ENCODE measurements around the gene KIF13A.

Gene KIF13A

GRCh38 chr6:17907406-17908229 lies 79.8 kb downstream of the KIF13A start:
- H2AFZ ChIP-seq (ENCODE audit: low read depth, low read length), result no peak overlapping the region
- no peaks in the 10 kb centered on the region for H3K4me1 ChIP-seq (ENCODE audit: insufficient read depth, low read length)
- no peak overlapping the region for H3K4me3 ChIP-seq (ENCODE audit: low read length)

GRCh38 chr6:17905611-17906592 lies 81.5 kb downstream of the KIF13A start:
- no peaks in the 10 kb centered on the region for H3K27me3 ChIP-seq (ENCODE audit: insufficient read depth, low read length)
- H3K4me3 ChIP-seq (ENCODE audit: low read length), result no peak overlapping the region
- H3K9me3 ChIP-seq (ENCODE audit: low read length), result peaks cover 2% of the 10 kb centered on the region
- no peaks in the 10 kb centered on the region for H3K36me3 ChIP-seq (ENCODE audit: insufficient read depth, low read length)
- H2AFZ ChIP-seq (ENCODE audit: low read depth, low read length), result no peak overlapping the region
- no peaks in the 10 kb centered on the region for H3K4me1 ChIP-seq (ENCODE audit: insufficient read depth, low read length)

More at GRCh38 chr6:17907406-17908229, 79.8 kb downstream of the KIF13A start:
- Histone ChIP-seq H3K9me3 (ENCODE audit: low read length) (no peaks in the 10 kb centered on the region), H3K27me3 (ENCODE audit: insufficient read depth, low read length) (no peaks in the 10 kb centered on the region), H3K36me3 (ENCODE audit: insufficient read depth, low read length) (no peaks in the 10 kb centered on the region)

DNA sequence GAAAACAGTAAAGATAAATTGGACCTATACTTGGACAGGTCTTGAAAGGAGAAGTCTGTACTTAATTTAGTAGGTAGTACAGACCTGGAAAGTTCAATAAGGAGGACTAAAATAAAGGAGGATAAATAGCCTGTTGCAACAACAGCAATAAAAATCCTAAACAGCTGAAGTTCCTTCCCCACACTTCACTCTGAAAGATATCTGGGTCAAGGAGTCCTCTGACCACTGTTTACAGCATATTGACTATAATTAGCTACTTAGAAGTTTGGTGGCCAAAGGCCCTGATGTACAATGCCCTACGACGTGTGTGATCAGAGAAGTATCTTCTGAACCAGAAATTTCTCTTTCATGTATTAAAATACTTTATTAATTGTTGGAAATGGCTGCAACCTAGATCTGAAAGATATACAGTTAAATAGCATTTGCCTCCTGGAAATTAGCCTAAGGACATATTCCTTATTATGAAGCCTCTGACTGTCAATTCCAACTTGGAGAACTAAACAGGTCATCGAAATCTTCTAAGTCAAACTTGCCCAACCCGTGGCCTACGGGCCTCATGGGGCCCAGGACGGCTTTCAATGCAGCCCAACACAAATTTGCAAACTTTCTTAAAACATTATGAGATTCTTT lies 82.8 kb downstream of the KIF13A start:
- Histone ChIP-seq H3K36me3 (ENCODE audit: insufficient read depth, low read length) (no peaks in the 10 kb centered on the region), H3K9me3 (ENCODE audit: low read length) (peaks cover 2% of the 10 kb centered on the region)

GRCh38 chr6:17902974-17903373 lies 84.5 kb downstream of the KIF13A start:
- Histone ChIP-seq H3K9me3 (ENCODE audit: low read length) (peaks cover 6% of the 10 kb centered on the region), H3K36me3 (ENCODE audit: insufficient read depth, low read length) (no peaks in the 10 kb centered on the region), H3K27me3 (ENCODE audit: insufficient read depth, low read length) (no peaks in the 10 kb centered on the region), H2AFZ (ENCODE audit: low read depth, low read length) (no peak overlapping the region), H3K4me3 (ENCODE audit: low read length) (no peak overlapping the region), H3K4me1 (ENCODE audit: insufficient read depth, low read length) (no peaks in the 10 kb centered on the region)

More for the DNA sequence above, 82.8 kb downstream of the KIF13A start:
- Histone ChIP-seq H2AFZ (ENCODE audit: low read depth, low read length) (no peak overlapping the region), H3K4me3 (ENCODE audit: low read length) (no peak overlapping the region), H3K27me3 (ENCODE audit: insufficient read depth, low read length) (no peaks in the 10 kb centered on the region), H3K4me1 (ENCODE audit: insufficient read depth, low read length) (no peaks in the 10 kb centered on the region)

- H3K27me3 ChIP-seq (ENCODE audit: insufficient read depth, low read length), result no peaks in the 10 kb centered on the region
- peaks cover 8% of the 10 kb centered on the region for H3K9me3 ChIP-seq (ENCODE audit: low read length)
- H3K36me3 ChIP-seq (ENCODE audit: insufficient read depth, low read length), result no peaks in the 10 kb centered on the region
- H3K4me1 ChIP-seq (ENCODE audit: insufficient read depth, low read length), result no peaks in the 10 kb centered on the region
- no peak overlapping the region for H2AFZ ChIP-seq (ENCODE audit: low read depth, low read length)
- H3K4me3 ChIP-seq (ENCODE audit: low read length), result no peak overlapping the region
Measured at GRCh38 chr6:17901493-17901892, 85.9 kb downstream of the KIF13A start.

DNA sequence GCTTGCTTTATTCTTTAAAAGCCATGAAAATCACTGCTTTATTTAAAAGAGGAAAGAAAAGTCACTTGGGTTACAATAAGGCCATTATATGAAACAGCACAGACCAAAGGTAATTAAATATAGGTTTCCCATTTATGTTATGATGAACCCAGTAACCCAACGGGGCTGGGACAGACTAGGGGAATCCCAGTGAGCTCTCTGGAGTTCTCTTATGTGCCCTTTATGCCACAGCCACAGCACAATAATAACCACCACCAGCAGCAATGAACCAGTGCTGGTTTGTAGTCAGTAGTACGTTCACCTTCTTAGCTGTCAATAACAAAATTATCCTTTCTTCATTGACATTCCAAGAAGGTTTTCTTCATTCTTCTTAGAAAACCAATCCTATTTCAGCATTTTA lies 87.4 kb downstream of the KIF13A start:
- Histone ChIP-seq H2AFZ (ENCODE audit: low read depth, low read length) (no peak overlapping the region), H3K36me3 (ENCODE audit: insufficient read depth, low read length) (no peaks in the 10 kb centered on the region), H3K4me3 (ENCODE audit: low read length) (no peak overlapping the region), H3K9me3 (ENCODE audit: low read length) (peaks cover 19% of the 10 kb centered on the region), H3K4me1 (ENCODE audit: insufficient read depth, low read length) (no peaks in the 10 kb centered on the region), H3K27me3 (ENCODE audit: insufficient read depth, low read length) (no peaks in the 10 kb centered on the region)

GRCh38 chr6:17899491-17899890 lies 87.9 kb downstream of the KIF13A start:
- Histone ChIP-seq H3K36me3 (ENCODE audit: insufficient read depth, low read length) (peaks cover 4% of the 10 kb centered on the region), H2AFZ (ENCODE audit: low read depth, low read length) (no peak overlapping the region), H3K27me3 (ENCODE audit: insufficient read depth, low read length) (no peaks in the 10 kb centered on the region), H3K4me1 (ENCODE audit: insufficient read depth, low read length) (no peaks in the 10 kb centered on the region), H3K4me3 (ENCODE audit: low read length) (no peak overlapping the region), H3K9me3 (ENCODE audit: low read length) (peaks cover 23% of the 10 kb centered on the region)

DNA sequence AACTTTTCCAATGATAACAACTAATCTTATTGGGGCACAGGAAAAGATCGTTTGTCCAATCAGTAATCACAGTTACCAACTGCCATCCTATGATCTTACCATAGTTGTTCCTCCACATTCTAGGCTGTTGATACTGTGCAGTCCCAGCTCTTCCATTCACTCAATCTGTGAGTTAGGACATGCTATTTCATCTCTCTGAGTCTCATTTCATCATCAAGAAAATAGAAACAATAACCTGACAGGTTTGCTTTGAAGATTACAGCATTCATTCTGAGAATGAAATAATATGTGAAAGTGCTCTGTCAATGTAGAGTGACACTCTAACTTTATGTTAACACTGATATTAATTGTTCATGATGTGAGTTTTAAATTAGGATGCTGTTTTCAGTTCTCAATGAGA lies 89.8 kb downstream of the KIF13A start:
- H2AFZ ChIP-seq (ENCODE audit: low read depth, low read length), result no peak overlapping the region
- peaks cover 13% of the 10 kb centered on the region for H3K36me3 ChIP-seq (ENCODE audit: insufficient read depth, low read length)
- H3K9me3 ChIP-seq (ENCODE audit: low read length), result peaks cover 36% of the 10 kb centered on the region

DNA sequence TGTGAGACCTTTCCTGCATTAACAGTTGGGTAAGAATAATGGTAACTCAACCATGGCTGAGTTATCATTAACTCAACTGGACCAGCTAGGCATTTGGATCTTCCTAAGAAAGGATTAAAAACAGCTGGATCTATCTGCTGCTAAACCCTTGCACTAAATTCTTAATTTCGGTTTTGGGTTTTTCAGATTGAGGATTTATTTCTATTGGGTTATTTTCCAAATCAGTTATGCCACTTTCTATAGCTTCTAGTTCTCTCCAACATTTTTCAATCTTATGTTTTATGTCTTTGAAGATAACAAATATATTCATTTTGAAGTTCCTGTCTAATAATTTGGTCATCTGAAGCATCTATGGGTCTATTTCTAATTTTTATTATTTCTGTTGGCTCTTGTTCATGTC lies 92.5 kb downstream of the KIF13A start:
- Histone ChIP-seq H3K9me3 (ENCODE audit: low read length) (peaks cover 39% of the 10 kb centered on the region), H2AFZ (ENCODE audit: low read depth, low read length) (no peak overlapping the region), H3K4me3 (ENCODE audit: low read length) (no peak overlapping the region), H3K4me1 (ENCODE audit: insufficient read depth, low read length) (no peaks in the 10 kb centered on the region), H3K36me3 (ENCODE audit: insufficient read depth, low read length) (peaks cover 13% of the 10 kb centered on the region), H3K27me3 (ENCODE audit: insufficient read depth, low read length) (no peaks in the 10 kb centered on the region)

More for the DNA sequence above, 89.8 kb downstream of the KIF13A start:
- H3K27me3 ChIP-seq (ENCODE audit: insufficient read depth, low read length), result no peaks in the 10 kb centered on the region
- H3K4me3 ChIP-seq (ENCODE audit: low read length), result no peak overlapping the region
- H3K4me1 ChIP-seq (ENCODE audit: insufficient read depth, low read length), result no peaks in the 10 kb centered on the region

- Histone ChIP-seq H3K4me3 (ENCODE audit: low read length) (no peak overlapping the region), H3K9me3 (ENCODE audit: low read length) (peaks cover 39% of the 10 kb centered on the region), H2AFZ (ENCODE audit: low read depth, low read length) (no peak overlapping the region), H3K4me1 (ENCODE audit: insufficient read depth, low read length) (no peaks in the 10 kb centered on the region), H3K36me3 (ENCODE audit: insufficient read depth, low read length) (peaks cover 13% of the 10 kb centered on the region), H3K27me3 (ENCODE audit: insufficient read depth, low read length) (no peaks in the 10 kb centered on the region)
Measured at GRCh38 chr6:17894191-17894590, 93.2 kb downstream of the KIF13A start.

DNA sequence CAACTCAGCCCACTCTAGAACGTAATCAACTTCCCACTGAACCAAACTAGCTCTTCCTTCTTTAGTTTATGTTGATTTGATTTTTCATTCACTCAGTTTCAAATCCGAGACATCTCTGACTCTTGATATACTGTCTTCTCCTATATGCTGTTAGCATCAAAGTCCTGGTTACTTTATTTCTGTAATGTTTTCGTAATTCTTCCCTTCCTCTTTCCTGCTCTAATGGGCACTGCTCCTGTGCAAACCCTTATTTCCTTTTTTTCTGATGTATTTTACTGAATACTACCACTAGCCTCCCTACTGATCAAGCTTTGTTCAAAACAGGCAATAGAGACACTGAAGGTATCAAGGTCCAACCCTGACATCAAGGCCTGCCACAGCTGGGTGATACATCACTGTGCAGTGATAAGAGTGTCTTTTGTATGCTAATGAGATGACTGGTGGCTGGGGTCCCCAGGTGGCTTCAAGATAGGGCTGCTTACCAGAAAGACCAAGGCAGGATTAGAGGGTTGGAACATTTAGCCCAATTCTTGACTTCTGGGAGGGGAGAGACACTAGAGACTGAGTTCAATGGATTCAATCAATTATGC lies 95.2 kb downstream of the KIF13A start:
- Histone ChIP-seq H3K36me3 (ENCODE audit: insufficient read depth, low read length) (peaks cover 13% of the 10 kb centered on the region), H3K4me3 (ENCODE audit: low read length) (no peak overlapping the region), H3K4me1 (ENCODE audit: insufficient read depth, low read length) (no peaks in the 10 kb centered on the region)

DNA sequence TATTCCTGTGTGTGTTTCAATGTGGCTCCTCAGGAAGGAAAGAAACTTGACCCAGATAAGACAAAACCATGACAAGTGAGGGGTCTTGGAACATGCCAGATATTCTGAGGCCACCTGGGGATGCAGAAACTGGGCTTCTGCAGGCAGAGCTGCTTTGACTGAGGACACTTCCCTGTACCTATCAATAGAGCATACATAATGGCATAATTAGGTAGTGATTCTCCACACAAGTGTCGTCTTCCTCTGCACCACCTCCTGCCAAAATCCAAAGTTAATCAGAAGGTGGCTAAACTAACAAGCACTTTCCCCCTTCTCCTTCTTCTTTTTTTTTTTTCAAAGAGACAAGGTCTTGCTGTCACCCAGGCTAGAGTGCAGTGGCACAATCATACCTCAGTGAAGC lies 97.1 kb downstream of the KIF13A start:
- Histone ChIP-seq H3K27me3 (ENCODE audit: insufficient read depth, low read length) (no peaks in the 10 kb centered on the region), H2AFZ (ENCODE audit: low read depth, low read length) (no peak overlapping the region), H3K9me3 (ENCODE audit: low read length) (peaks cover 24% of the 10 kb centered on the region), H3K4me3 (ENCODE audit: low read length) (no peak overlapping the region), H3K4me1 (ENCODE audit: insufficient read depth, low read length) (no peaks in the 10 kb centered on the region), H3K36me3 (ENCODE audit: insufficient read depth, low read length) (peaks cover 13% of the 10 kb centered on the region)

More for the DNA sequence above, 95.2 kb downstream of the KIF13A start:
- no peaks in the 10 kb centered on the region for H3K27me3 ChIP-seq (ENCODE audit: insufficient read depth, low read length)
- H2AFZ ChIP-seq (ENCODE audit: low read depth, low read length), result no peak overlapping the region
- peaks cover 35% of the 10 kb centered on the region for H3K9me3 ChIP-seq (ENCODE audit: low read length)
